ENCODE data around the gene IL17D.

DNA sequence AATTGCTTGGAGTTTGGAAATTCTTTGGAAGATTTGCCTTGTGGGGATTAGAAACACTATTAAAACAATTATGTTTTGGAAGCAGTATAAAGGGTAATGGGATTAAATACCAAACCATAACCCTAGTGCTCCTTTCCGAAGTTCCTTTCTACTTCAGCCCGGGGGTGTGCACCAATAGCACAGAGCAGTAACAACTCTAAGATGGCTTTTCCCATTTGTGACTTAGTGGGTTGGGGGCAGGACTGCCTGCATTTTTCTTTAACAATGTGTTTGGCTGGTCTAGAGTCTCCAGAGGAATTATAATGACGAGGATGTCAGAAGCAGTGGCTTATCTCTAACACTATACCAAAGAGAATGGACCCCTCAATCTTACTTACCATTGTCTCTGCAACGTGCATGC is 11.9 kb upstream of the IL17D start:
- no peak for TF ChIP-seq POLR2A (IDR thresholded peaks at IDR 0.05)
- TF ChIP-seq, protein P1, sequence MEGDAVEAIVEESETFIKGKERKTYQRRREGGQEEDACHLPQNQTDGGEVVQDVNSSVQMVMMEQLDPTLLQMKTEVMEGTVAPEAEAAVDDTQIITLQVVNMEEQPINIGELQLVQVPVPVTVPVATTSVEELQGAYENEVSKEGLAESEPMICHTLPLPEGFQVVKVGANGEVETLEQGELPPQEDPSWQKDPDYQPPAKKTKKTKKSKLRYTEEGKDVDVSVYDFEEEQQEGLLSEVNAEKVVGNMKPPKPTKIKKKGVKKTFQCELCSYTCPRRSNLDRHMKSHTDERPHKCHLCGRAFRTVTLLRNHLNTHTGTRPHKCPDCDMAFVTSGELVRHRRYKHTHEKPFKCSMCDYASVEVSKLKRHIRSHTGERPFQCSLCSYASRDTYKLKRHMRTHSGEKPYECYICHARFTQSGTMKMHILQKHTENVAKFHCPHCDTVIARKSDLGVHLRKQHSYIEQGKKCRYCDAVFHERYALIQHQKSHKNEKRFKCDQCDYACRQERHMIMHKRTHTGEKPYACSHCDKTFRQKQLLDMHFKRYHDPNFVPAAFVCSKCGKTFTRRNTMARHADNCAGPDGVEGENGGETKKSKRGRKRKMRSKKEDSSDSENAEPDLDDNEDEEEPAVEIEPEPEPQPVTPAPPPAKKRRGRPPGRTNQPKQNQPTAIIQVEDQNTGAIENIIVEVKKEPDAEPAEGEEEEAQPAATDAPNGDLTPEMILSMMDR (IDR thresholded peaks at IDR 0.05): no peak
